ENCODE results near the gene ZNF559.

The ZNF559 gene

GRCh38 chr19:9362905-9363304 is 38.9 kb downstream of the ZNF559 start, which contains the start of gene ZNF177:
ZNF177 (plus strand) TSS chr19:9363013; CDS start chr19:9378312, 15,299 bp downstream.
- no peak for DNase-seq

- DNase-seq = no peak
Observed at GRCh38 chr19:9370738-9371619, 47.0 kb downstream of the ZNF559 start.

GRCh38 chr19:9381361-9381785 is 57.4 kb downstream of the ZNF559 start:
- DNase-seq = no peak

All from cortex of kidney (tissue), 1 donor.